K562 (cell line): ENCODE measurements around the gene FUT2. TPM values are rescaled to one million over a fixed set of nuclear protein-coding genes. Genes with fewer than 3 reads are reported as not detected.

Experiments used
- ATAC-seq: fragments of 200-7000 bp; cut with Tn5 transposase; 3 replicates; pipeline ENCODE4 v1.9.1; 2020; ENCODE audit warnings: moderate library complexity
- BruUV-seq: library from RNA; stranded (reverse); fragments of 400-500 nt; replicated peaks from 2 replicates; lab custom pipeline; 2021; lab: Mats Ljungman, UMichigan
- CTCF ChIA-PET: fragments of 300-600 bp; formaldehyde crosslinking; extraction: SDS; loops from one replicate; lab custom pipeline; 2021; ENCODE audit warnings: low intra/inter-chr PET ratio; lab: Yijun Ruan, JAX
- POLR2A ChIA-PET: fragments of 300-600, 350-650 bp; sonication (Branson Sonifier 250); formaldehyde crosslinking; extraction: SDS; loops from one replicate; lab custom pipeline; 2021; ENCODE audit warnings: antibody characterized with exemption, inconsistent platforms; lab: Yijun Ruan, JAX
- DNase-seq, 4 experiments: peaks; one replicate each; pipeline versions ENCODE4 v3.0.0 to v3.0.0-alpha.2; 2011 to 2018; ENCODE audit warnings: low spot score in 3 of 4, mixed read lengths in 3 of 4; ENCODE audit errors: extremely low read depth in 1 of 4
- FAIRE-seq: peaks from 2 replicates; lab custom pipeline; 2011; peaks lifted over from hg19 to GRCh38; lab: Jason Lieb, UNC
- H2AFZ ChIP-seq: 2 replicates; pipeline ENCODE4 v1.6.0; 2011; ENCODE audit warnings: low read depth, low read length, control low read depth, inconsistent platforms
- H3K27ac ChIP-seq: fragments of 200-600 bp; 3 replicates; pipeline ENCODE4 v1.8.0; 2011; ENCODE audit warnings: low read depth, mild to moderate bottlenecking, control low read depth, inconsistent platforms, low read length, moderate library complexity, mixed read lengths; ENCODE audit errors: extremely low read depth
- H3K27me3 ChIP-seq, 2 experiments: fragments of 300-600 bp in 1 of 2; 2 replicates in 1 of 2; 3 replicates in 1 of 2; pipeline versions ENCODE4 v1.6.0 to v1.8.0; 2011; ENCODE audit warnings: inconsistent platforms in 2 of 2, low read length in 2 of 2, mild to moderate bottlenecking in 1 of 2, mixed read lengths in 1 of 2, moderate library complexity in 1 of 2; ENCODE audit not compliant: control insufficient read depth in 2 of 2, insufficient read depth in 2 of 2
- H3K36me3 ChIP-seq: fragments of 300-600 bp; 3 replicates; pipeline ENCODE4 v1.8.0; 2011; ENCODE audit warnings: mild to moderate bottlenecking, low read length, inconsistent platforms; ENCODE audit not compliant: control insufficient read depth, insufficient read depth
- H3K4me1 ChIP-seq, 2 experiments: fragments of 200-600 bp in 1 of 2; replicated peaks in 1 of 2; 2 replicates in 1 of 2; 3 replicates in 1 of 2; pipeline versions ENCODE4 v1.5.1 to v1.8.0; 2011; ENCODE audit warnings: inconsistent platforms in 2 of 2, low read length in 2 of 2, mild to moderate bottlenecking in 1 of 2, mixed read lengths in 1 of 2, moderate library complexity in 1 of 2; ENCODE audit not compliant: control insufficient read depth in 2 of 2, insufficient read depth in 2 of 2
- H3K4me2 ChIP-seq: 2 replicates; pipeline ENCODE4 v1.6.1; 2011; ENCODE audit warnings: low read length, control low read depth, inconsistent platforms, mixed read lengths; ENCODE audit not compliant: insufficient read depth
- H3K4me3 ChIP-seq: fragments of 200-600 bp; sonication (generic), shearing (Covaris generic); 2 replicates; pipeline ENCODE4 v1.5.1; 2016; ENCODE audit warnings: control low read depth, inconsistent platforms
- H3K79me2 ChIP-seq: fragments of 200-600 bp; 3 replicates; pipeline ENCODE4 v1.8.0; 2011; ENCODE audit warnings: low read length, inconsistent platforms; ENCODE audit not compliant: control insufficient read depth, insufficient read depth
- H3K9ac ChIP-seq, 2 experiments: 2 replicates each; pipeline versions ENCODE4 v1.6.0 to v1.6.1; 2011; ENCODE audit warnings: low read depth in 2 of 2, low read length in 2 of 2, control low read depth in 1 of 2, inconsistent platforms in 1 of 2, mild to moderate bottlenecking in 1 of 2, mixed read lengths in 1 of 2; ENCODE audit not compliant: insufficient read depth in 1 of 2
- H3K9me1 ChIP-seq: one replicate; pipeline ENCODE4 v1.6.0; 2011; ENCODE audit warnings: inconsistent platforms, mild to moderate bottlenecking, low read length, moderate library complexity; ENCODE audit not compliant: control insufficient read depth, insufficient read depth
- H3K9me3 ChIP-seq: replicated peaks from 2 replicates; pipeline ENCODE4 v1.5.1; 2011; ENCODE audit warnings: low read depth, low read length, inconsistent platforms; ENCODE audit not compliant: control insufficient read depth, insufficient read depth
- H4K20me1 ChIP-seq: replicated peaks from 2 replicates; pipeline ENCODE4 v1.6.1; 2011; ENCODE audit warnings: low read length, inconsistent platforms, mixed read lengths; ENCODE audit not compliant: control insufficient read depth, insufficient read depth
- CBX3 ChIP-seq, 2 experiments: IDR thresholded peaks; 1 replicate in 1 of 2; 2 replicates in 1 of 2; pipeline ENCODE4 v1.6.1; 2012; ENCODE audit warnings: inconsistent platforms in 2 of 2, low read length in 2 of 2, borderline replicate concordance in 1 of 2, control low read depth in 1 of 2
- CCAR2 ChIP-seq: fragments of 200-400 bp; formaldehyde crosslinking; IDR thresholded peaks from 2 replicates; pipeline ENCODE4 v1.6.1; 2017; ENCODE audit warnings: mild to moderate bottlenecking, low read depth, low read length
- LARP7 ChIP-seq: fragments of 450-650 bp; IDR thresholded peaks from 2 replicates; pipeline ENCODE4 v1.6.1; 2016
- MXI1 ChIP-seq: IDR thresholded peaks from 2 replicates; pipeline ENCODE4 v1.6.1; 2011; ENCODE audit warnings: low read depth, mild to moderate bottlenecking, improper control_type of control experiment, low read length
- SRSF7 ChIP-seq: fragments of 200-400 bp; formaldehyde crosslinking; optimal IDR thresholded peaks from 2 replicates; pipeline ENCODE3; 2017; ENCODE audit warnings: mild to moderate bottlenecking, low read depth, low read length
- ZFP36 ChIP-seq: fragments of 150-350 bp; IDR thresholded peaks from 2 replicates; pipeline ENCODE4 v1.6.1; 2018; ENCODE audit warnings: low read length, low read depth; ENCODE audit not compliant: partially characterized antibody
- ZNF79 ChIP-seq: fragments of 250-450 bp; sonication (Bioruptor Pico); IDR thresholded peaks from 2 replicates; pipeline ENCODE4 v1.4.0; 2020; ENCODE audit warnings: low read depth, mild to moderate bottlenecking, moderate library complexity
- WGBS: fragments of 100-300 bp; shearing (Covaris generic); methylation state at CpG from one replicate; pipeline ENCODE4 v1.1.6; 2016; ENCODE audit warnings: low coverage, mixed read lengths; ENCODE audit not compliant: insufficient coverage; ENCODE audit errors: missing lambda C conversion rate; 5-methylcytosine and 5-hydroxymethylcytosine counted together
- in situ Hi-C: fragments of 300-500 bp; cut with MboI; formaldehyde crosslinking; loops from 4 replicates; pipeline ENCODE4 v1.15.0; 2018; ENCODE audit warnings: inconsistent platforms, mixed read lengths
- intact Hi-C: fragments of 100-400 bp; cut with micrococcal nuclease; formaldehyde crosslinking; loops from 2 replicates; pipeline ENCODE4 v1.14.2; 2022
- polyA plus RNA-seq, 8 experiments: library from polyadenylated mRNA; depleted of rRNA in 4 of 8; stranded (reverse) in 5 of 8; unstranded in 3 of 8; fragments of >200 nt; fragmentation: Nextera tagmentation in 2 of 8; fragmentation: Illumina TruSeq in 1 of 8; extraction: Ambion mirVana in 2 of 8; extraction: Trizol in 1 of 8; gene quantifications; 2 replicates each; pipeline versions ENCODE4 v1.2.1 to v1.2.3, GENCODE V29; 2011 to 2014; ENCODE audit warnings: inconsistent platforms in 1 of 8, missing spikeins in 1 of 8
- total RNA-seq, 7 experiments: library from RNA; depleted of rRNA in 6 of 7; stranded (reverse); fragments of >200 nt in 6 of 7; fragmentation: Illumina TruSeq in 2 of 7; extraction: Trizol in 2 of 7; gene quantifications; 2 replicates each; pipeline versions ENCODE4 v1.2.1 to v1.2.3, GENCODE V29; 2011 to 2021; ENCODE audit warnings: low replicate concordance in 1 of 7
- TF ChIP-seq, protein P1 (sequence below): sonication (generic); formaldehyde crosslinking; IDR thresholded peaks from 2 replicates; pipeline ENCODE4 v1.8.0; 2022; ENCODE audit warnings: mild to moderate bottlenecking, missing genetic modification reagents
- TF ChIP-seq, protein P2 (sequence below): fragments of 150-350 bp; conservative IDR thresholded peaks from 2 replicates; pipeline ENCODE4 v1.6.1; 2014; ENCODE audit warnings: low read length
- TF ChIP-seq, protein P3 (sequence below): fragments of 450-650 bp; conservative IDR thresholded peaks from 2 replicates; pipeline ENCODE4 v1.6.1; 2016; ENCODE audit warnings: missing genetic modification characterization, low read depth, mild to moderate bottlenecking, control low read depth, missing compliant biosample characterization
- TF ChIP-seq, protein P4 (sequence below): IDR thresholded peaks from 2 replicates; pipeline ENCODE4 v1.6.1; 2012; ENCODE audit warnings: low read depth, low read length, improper control_type of control experiment, borderline replicate concordance

FUT2 gene
- total and polyA plus RNA-seq, 9 of the 15 experiments (the other 6 are each of a cell fraction or from before 2014, with no cell fraction given): 0.03 to 0.04 TPM; not detected in 7

DNA sequence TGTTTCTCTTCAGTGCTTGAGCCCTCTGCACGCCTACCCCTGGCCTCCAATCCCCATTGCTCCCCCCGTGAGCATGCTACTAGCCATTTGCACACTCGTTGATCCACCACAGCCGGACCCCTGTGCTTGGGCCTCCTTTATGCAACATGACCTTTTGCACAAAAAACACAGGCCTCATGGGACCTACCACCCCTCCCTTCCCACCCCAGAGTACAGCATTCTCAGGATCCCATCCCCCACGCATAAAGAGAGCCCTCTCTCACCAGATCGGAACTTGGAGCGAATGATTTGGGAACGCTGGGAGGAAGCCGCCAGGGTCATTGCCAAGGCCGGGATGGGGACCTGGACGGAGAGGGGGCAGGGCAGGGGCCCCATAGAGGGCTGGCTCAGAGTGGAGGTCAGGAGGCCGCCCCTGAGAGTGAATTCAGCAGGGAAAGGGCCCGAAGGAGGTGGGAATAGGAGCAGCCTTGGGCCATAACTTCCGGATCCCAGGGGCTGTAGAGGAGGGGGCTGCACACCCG is 23.0 kb downstream of the FUT2 start:
- BruUV-seq: no TSS peak
- Histone ChIP-seq H3K27me3 (no peaks in the 10 kb centered on the region), H3K36me3 (no peaks in the 10 kb centered on the region), H3K27ac (no peak overlapping the region), H4K20me1 (no peaks in the 10 kb centered on the region), H3K4me3 (no peak overlapping the region), H3K4me2 (no peak overlapping the region), H3K79me2 (0 out of 3 replicates have a peak, but pooled peaks cover 3% of the 10 kb centered on the region), H3K9me3 (no peaks in the 10 kb centered on the region), H3K9me1 (no peaks in the 10 kb centered on the region), H3K9ac (peak overlapping the region in 1 of 2 experiments; percentile 91; a peak in 1 of 4 replicates), H3K4me1 (peaks cover 16 to 63% of the 10 kb centered on the region in 2 experiments), H2AFZ (no peak overlapping the region)
- FAIRE-seq: no peak
- ATAC-seq: no peak
- CTCF ChIA-PET: no interaction called here
- in situ Hi-C loops: no loop called here
- DNase-seq: no peak
- 70% methylated on average over 13 of the region's 15 CpGs for WGBS
- POLR2A ChIA-PET: interaction anchor here (1.1 kb wide), 1 partner anchor 58 kb away, joined by 3 read pairs; no protein-coding TSS in a partner anchor
- intact Hi-C loops: no loop called here
- TF ChIP-seq CBX3 (IDR thresholded peaks at IDR 0.05; ENCODE audit: borderline replicate concordance in 1 of 2, low read length in 2 of 2) (no peak), LARP7 (no peak), CCAR2 (no peak), ZFP36 (no peak), SRSF7 (no peak), MXI1 (no peak), ZNF79 (no peak)
- TF ChIP-seq, protein P1, sequence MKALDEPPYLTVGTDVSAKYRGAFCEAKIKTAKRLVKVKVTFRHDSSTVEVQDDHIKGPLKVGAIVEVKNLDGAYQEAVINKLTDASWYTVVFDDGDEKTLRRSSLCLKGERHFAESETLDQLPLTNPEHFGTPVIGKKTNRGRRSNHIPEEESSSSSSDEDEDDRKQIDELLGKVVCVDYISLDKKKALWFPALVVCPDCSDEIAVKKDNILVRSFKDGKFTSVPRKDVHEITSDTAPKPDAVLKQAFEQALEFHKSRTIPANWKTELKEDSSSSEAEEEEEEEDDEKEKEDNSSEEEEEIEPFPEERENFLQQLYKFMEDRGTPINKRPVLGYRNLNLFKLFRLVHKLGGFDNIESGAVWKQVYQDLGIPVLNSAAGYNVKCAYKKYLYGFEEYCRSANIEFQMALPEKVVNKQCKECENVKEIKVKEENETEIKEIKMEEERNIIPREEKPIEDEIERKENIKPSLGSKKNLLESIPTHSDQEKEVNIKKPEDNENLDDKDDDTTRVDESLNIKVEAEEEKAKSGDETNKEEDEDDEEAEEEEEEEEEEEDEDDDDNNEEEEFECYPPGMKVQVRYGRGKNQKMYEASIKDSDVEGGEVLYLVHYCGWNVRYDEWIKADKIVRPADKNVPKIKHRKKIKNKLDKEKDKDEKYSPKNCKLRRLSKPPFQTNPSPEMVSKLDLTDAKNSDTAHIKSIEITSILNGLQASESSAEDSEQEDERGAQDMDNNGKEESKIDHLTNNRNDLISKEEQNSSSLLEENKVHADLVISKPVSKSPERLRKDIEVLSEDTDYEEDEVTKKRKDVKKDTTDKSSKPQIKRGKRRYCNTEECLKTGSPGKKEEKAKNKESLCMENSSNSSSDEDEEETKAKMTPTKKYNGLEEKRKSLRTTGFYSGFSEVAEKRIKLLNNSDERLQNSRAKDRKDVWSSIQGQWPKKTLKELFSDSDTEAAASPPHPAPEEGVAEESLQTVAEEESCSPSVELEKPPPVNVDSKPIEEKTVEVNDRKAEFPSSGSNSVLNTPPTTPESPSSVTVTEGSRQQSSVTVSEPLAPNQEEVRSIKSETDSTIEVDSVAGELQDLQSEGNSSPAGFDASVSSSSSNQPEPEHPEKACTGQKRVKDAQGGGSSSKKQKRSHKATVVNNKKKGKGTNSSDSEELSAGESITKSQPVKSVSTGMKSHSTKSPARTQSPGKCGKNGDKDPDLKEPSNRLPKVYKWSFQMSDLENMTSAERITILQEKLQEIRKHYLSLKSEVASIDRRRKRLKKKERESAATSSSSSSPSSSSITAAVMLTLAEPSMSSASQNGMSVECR (CRISPR knock-in tag): no peak
- TF ChIP-seq, protein P2, sequence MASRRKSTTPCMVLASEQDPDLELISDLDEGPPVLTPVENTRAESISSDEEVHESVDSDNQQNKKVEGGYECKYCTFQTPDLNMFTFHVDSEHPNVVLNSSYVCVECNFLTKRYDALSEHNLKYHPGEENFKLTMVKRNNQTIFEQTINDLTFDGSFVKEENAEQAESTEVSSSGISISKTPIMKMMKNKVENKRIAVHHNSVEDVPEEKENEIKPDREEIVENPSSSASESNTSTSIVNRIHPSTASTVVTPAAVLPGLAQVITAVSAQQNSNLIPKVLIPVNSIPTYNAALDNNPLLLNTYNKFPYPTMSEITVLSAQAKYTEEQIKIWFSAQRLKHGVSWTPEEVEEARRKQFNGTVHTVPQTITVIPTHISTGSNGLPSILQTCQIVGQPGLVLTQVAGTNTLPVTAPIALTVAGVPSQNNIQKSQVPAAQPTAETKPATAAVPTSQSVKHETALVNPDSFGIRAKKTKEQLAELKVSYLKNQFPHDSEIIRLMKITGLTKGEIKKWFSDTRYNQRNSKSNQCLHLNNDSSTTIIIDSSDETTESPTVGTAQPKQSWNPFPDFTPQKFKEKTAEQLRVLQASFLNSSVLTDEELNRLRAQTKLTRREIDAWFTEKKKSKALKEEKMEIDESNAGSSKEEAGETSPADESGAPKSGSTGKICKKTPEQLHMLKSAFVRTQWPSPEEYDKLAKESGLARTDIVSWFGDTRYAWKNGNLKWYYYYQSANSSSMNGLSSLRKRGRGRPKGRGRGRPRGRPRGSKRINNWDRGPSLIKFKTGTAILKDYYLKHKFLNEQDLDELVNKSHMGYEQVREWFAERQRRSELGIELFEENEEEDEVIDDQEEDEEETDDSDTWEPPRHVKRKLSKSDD: no peak
- TF ChIP-seq, protein P3, sequence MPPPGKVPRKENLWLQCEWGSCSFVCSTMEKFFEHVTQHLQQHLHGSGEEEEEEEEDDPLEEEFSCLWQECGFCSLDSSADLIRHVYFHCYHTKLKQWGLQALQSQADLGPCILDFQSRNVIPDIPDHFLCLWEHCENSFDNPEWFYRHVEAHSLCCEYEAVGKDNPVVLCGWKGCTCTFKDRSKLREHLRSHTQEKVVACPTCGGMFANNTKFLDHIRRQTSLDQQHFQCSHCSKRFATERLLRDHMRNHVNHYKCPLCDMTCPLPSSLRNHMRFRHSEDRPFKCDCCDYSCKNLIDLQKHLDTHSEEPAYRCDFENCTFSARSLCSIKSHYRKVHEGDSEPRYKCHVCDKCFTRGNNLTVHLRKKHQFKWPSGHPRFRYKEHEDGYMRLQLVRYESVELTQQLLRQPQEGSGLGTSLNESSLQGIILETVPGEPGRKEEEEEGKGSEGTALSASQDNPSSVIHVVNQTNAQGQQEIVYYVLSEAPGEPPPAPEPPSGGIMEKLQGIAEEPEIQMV: no peak
- TF ChIP-seq, protein P4, sequence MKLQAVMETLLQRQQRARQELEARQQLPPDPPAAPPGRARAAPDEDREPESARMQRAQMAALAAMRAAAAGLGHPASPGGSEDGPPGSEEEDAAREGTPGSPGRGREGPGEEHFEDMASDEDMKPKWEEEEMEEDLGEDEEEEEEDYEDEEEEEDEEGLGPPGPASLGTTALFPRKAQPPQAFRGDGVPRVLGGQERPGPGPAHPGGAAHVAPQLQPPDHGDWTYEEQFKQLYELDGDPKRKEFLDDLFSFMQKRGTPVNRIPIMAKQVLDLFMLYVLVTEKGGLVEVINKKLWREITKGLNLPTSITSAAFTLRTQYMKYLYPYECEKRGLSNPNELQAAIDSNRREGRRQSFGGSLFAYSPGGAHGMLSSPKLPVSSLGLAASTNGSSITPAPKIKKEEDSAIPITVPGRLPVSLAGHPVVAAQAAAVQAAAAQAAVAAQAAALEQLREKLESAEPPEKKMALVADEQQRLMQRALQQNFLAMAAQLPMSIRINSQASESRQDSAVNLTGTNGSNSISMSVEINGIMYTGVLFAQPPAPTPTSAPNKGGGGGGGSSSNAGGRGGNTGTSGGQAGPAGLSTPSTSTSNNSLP: no peak
